Upper lobe of left lung (tissue), 6 donors: ENCODE data around the gene INPP4B. TPM values are rescaled to one million over a fixed set of nuclear protein-coding genes. Genes with fewer than 3 reads are reported as not detected.

Experiments
- ATAC-seq, 2 donors: fragments of 200-7000 bp; cut with Tn5 transposase; one replicate each; pipeline ENCODE4 v1.9.1; 2022; ENCODE audit warnings: mild to moderate bottlenecking in 2 of 2, moderate library complexity in 2 of 2; ENCODE audit not compliant: low FRiP score in 2 of 2
- DNase-seq, 2 donors: peaks; one replicate each; pipeline ENCODE4 v3.0.0-alpha.2; 2019 to 2020
- H3K27ac ChIP-seq, 4 donors: fragments of 200-600 bp; sonication (generic); one replicate each; pipeline ENCODE4 v1.5.1; 2016 to 2019
- H3K27me3 ChIP-seq, 4 donors: fragments of 200-600 bp; sonication (generic); one replicate each; pipeline ENCODE4 v1.5.1; 2017 to 2019
- H3K36me3 ChIP-seq, 4 donors: fragments of 200-600 bp; sonication (generic); one replicate each; pipeline ENCODE4 v1.5.1; 2016 to 2019
- H3K4me1 ChIP-seq, 4 donors: fragments of 200-600 bp; sonication (generic); one replicate each; pipeline ENCODE4 v1.5.1; 2018 to 2019
- H3K4me3 ChIP-seq, 4 donors: fragments of 200-600 bp; sonication (generic); one replicate each; pipeline ENCODE4 v1.5.1; 2017 to 2019; ENCODE audit warnings: mild to moderate bottlenecking in 2 of 4, moderate library complexity in 1 of 4
- H3K9me3 ChIP-seq, 4 donors: fragments of 200-600 bp; sonication (generic); one replicate each; pipeline ENCODE4 v1.5.1; 2018 to 2019
- EP300 ChIP-seq, 4 donors: sonication (generic); formaldehyde crosslinking; IDR thresholded peaks; one replicate each; pipeline ENCODE4 v1.5.1; 2017; ENCODE audit warnings: antibody characterized with exemption in 4 of 4, control low read depth in 2 of 4
- POLR2A ChIP-seq, 4 donors: fragments of 450-650 bp; IDR thresholded peaks; one replicate each; pipeline ENCODE4 v1.5.1; 2016 to 2017; ENCODE audit warnings: antibody characterized with exemption in 4 of 4, mild to moderate bottlenecking in 2 of 4
- POLR2AphosphoS5 ChIP-seq, 2 donors: sonication (generic); formaldehyde crosslinking; IDR thresholded peaks; one replicate each; pipeline ENCODE4 v1.5.1; 2017; ENCODE audit warnings: antibody characterized with exemption in 2 of 2
- WGBS, 2 donors: methylation state at CpG; one replicate each; pipeline ENCODE4 v1.1.5; 2017 to 2018; 5-methylcytosine and 5-hydroxymethylcytosine counted together
- total RNA-seq, 6 donors: library from RNA; depleted of rRNA in 4 of 6; stranded (reverse); fragments of >200 nt in 4 of 6; gene quantifications; one replicate each; pipeline versions ENCODE4 v1.1.0 to v1.2.1, GENCODE V29; 2016 to 2021
- TF ChIP-seq, protein P1 (sequence below), 6 experiments: fragments of 450-650 bp in 4 of 6; fragments of 200-600 bp in 2 of 6; sonication (generic) in 2 of 6; IDR thresholded peaks; one replicate each; pipeline ENCODE4 v1.5.1; 2016 to 2019; ENCODE audit warnings: antibody characterized with exemption in 6 of 6
- donor health status: DM: no; HTN: no; CAD: no; lungs with moderate emphysema.
- donor health status: DM: no; HTN: yes; CAD: no; lungs with severe emphysema.

INPP4B gene
- total RNA-seq, 6 donors from 2014 or later: 4.7 to 31.4 (median 10.4) TPM

DNA sequence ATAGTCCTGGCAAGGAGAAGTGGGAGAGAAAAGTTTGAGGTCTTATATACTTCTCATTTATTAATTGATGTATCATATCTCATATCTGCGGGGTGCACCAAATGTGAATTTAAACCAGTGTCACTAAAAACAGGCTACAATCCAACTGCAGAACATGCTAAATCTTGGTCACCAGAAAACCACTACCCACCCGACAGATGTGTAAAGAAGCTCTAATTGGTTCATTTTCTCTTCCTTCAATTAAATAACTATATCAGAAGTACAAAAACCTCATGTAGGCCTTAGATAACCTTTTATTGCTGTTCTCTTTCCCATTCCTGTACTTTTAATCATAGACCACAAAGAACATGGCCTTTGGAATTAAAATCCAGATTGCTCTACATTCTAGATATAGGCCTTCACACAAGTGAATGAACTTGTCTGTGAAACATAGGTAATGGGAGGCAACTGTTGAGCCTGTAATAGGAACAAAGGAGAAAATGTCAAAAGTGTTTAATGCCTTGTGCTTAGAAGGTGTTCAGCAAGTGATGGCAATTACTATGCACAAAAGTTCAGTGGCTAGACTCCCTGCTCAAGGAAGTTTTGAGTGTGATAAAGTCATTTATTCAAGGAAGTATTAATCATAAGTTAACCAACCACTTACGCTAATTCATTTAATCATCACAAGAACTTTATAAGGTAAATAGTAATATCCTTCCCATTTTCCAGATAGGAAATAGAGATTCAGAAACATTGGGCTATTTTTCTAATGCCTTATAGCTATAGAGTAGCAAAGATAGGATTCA, 425.6 kb downstream of the INPP4B start:
- Histone ChIP-seq H3K36me3 (no peaks in the 10 kb centered on the region), H3K4me3 (no peak overlapping the region), H3K9me3 (no peaks in the 10 kb centered on the region), H3K27me3 (no peaks in the 10 kb centered on the region), H3K27ac (no peak overlapping the region), H3K4me1 (no peaks in the 10 kb centered on the region)
- TF ChIP-seq EP300 (IDR thresholded peaks at IDR 0.05) (no peak), POLR2A (IDR thresholded peaks at IDR 0.05) (no peak), POLR2AphosphoS5 (IDR thresholded peaks at IDR 0.05) (no peak)
- TF ChIP-seq, protein P1, sequence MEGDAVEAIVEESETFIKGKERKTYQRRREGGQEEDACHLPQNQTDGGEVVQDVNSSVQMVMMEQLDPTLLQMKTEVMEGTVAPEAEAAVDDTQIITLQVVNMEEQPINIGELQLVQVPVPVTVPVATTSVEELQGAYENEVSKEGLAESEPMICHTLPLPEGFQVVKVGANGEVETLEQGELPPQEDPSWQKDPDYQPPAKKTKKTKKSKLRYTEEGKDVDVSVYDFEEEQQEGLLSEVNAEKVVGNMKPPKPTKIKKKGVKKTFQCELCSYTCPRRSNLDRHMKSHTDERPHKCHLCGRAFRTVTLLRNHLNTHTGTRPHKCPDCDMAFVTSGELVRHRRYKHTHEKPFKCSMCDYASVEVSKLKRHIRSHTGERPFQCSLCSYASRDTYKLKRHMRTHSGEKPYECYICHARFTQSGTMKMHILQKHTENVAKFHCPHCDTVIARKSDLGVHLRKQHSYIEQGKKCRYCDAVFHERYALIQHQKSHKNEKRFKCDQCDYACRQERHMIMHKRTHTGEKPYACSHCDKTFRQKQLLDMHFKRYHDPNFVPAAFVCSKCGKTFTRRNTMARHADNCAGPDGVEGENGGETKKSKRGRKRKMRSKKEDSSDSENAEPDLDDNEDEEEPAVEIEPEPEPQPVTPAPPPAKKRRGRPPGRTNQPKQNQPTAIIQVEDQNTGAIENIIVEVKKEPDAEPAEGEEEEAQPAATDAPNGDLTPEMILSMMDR (IDR thresholded peaks at IDR 0.05): no peak
- WGBS, 2 donors: 94 to 95% methylated on average over 3 of the region's 3 CpGs
- ATAC-seq: no peak
- no peak for DNase-seq

- TF ChIP-seq EP300 (IDR thresholded peaks at IDR 0.05) (no peak), POLR2A (IDR thresholded peaks at IDR 0.05) (no peak), POLR2AphosphoS5 (IDR thresholded peaks at IDR 0.05) (no peak)
- TF ChIP-seq, protein P1 (IDR thresholded peaks at IDR 0.05): no peak
- no peaks in the 10 kb centered on the region for H3K9me3 ChIP-seq
- H3K4me3 ChIP-seq: no peak overlapping the region
- no peak overlapping the region for H3K27ac ChIP-seq
- 71 to 83% methylated on average over 1 of the region's 1 CpG for WGBS, 2 donors
- no peaks in the 10 kb centered on the region for H3K36me3 ChIP-seq
- H3K4me1 ChIP-seq: no peaks in the 10 kb centered on the region
- H3K27me3 ChIP-seq: no peaks in the 10 kb centered on the region
- ATAC-seq: no peak
- DNase-seq: no peak
These were observed 426.4 kb downstream of the INPP4B start for GRCh38 chr4:142419712-142420111.

DNA sequence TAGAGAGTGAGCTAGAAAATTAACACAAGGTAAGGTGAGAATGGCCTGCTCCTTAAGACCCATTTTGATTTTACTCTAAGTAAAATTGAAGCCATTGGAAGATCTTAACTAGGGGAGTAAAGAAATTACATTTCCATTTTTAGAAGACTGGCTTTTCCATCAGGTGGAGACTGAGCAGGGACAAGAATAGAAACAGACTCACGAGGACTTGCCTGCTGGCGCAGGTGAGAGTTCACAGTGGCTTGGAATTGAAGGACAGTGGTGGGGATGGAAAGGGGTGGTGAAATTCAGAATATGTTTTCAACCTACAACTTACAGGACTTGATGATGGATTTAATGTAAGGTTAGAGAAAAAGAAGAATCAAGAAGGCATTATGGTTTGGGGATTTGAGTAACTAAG, 427.4 kb downstream of the INPP4B start:
- Histone ChIP-seq H3K27ac (no peak overlapping the region), H3K36me3 (no peaks in the 10 kb centered on the region), H3K4me3 (no peak overlapping the region), H3K9me3 (no peaks in the 10 kb centered on the region), H3K4me1 (no peaks in the 10 kb centered on the region), H3K27me3 (no peaks in the 10 kb centered on the region)
- 90 to 98% methylated on average over 2 of the region's 2 CpGs for WGBS, 2 donors
- ATAC-seq (no peak), DNase-seq (no peak)
- TF ChIP-seq EP300 (IDR thresholded peaks at IDR 0.05): no peak
- no peak for TF ChIP-seq POLR2A (IDR thresholded peaks at IDR 0.05)
- TF ChIP-seq, protein P1 (IDR thresholded peaks at IDR 0.05): no peak
- no peak for TF ChIP-seq POLR2AphosphoS5 (IDR thresholded peaks at IDR 0.05)

DNA sequence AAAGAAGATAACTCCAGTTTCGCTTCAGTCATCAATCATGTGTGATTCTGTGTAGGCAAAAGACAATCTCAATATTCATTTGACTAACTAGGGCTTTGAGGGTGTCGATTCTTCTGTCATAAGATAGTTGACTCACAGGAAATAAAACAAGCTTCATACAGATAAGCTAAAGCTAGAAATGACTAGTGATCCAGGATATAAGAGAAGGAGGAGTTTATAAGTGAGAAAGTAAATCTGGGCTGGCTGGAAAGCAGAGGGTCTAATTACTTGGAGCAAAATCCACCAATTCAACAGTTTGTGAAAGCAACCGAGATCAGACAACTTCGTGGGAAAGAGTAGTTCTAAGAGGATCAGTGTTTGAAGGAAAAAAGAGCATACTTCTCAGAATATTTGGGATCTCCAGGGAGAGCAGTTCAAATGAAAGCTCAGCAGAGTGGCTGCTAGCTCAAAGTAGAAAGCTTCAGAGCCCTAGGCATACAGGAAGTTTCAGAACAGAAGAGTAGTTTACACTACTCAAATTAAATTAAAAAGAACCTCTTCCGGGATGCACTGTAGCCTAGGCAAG, 429.3 kb downstream of the INPP4B start:
- TF ChIP-seq POLR2A (IDR thresholded peaks at IDR 0.05) (no peak), POLR2AphosphoS5 (IDR thresholded peaks at IDR 0.05) (no peak), EP300 (IDR thresholded peaks at IDR 0.05) (no peak)
- TF ChIP-seq, protein P1 (IDR thresholded peaks at IDR 0.05): no peak
- Histone ChIP-seq H3K27me3 (no peaks in the 10 kb centered on the region), H3K4me1 (no peaks in the 10 kb centered on the region), H3K9me3 (no peaks in the 10 kb centered on the region), H3K4me3 (no peak overlapping the region), H3K36me3 (no peaks in the 10 kb centered on the region), H3K27ac (no peak overlapping the region)
- ATAC-seq (no peak), DNase-seq (no peak)
- 59 to 60% methylated on average over 5 of the region's 5 CpGs for WGBS, 2 donors
